ENCODE data around the gene NRROS.

GRCh38 chr3:196621611-196622010 lies 17.9 kb upstream of the NRROS start:
- TF ChIP-seq CTCF (conservative IDR thresholded peaks at IDR 0.05) (no peak), ZFX (IDR thresholded peaks at IDR 0.05) (no peak)

All from C4-2B (cell line).